OCI-LY7 (cell line): ENCODE results near the gene ANKDD1A. TPM values are rescaled to one million over a fixed set of nuclear protein-coding genes. Genes with fewer than 3 reads are reported as not detected.

Experiments used
- BruUV-seq: library from RNA; stranded (reverse); fragments of 400-500 nt; replicated peaks from 2 replicates; lab custom pipeline; 2021; lab: Mats Ljungman, UMichigan
- CTCF ChIA-PET: fragments of 300-600 bp; sonication (Branson Sonifier 250); formaldehyde crosslinking; loops from one replicate; lab custom pipeline; 2022; ENCODE audit warnings: antibody characterized with exemption; ENCODE audit not compliant: unreplicated experiment; lab: Charles Lee
- POLR2A ChIA-PET: fragments of 300-600 bp; sonication (Branson Sonifier 250); formaldehyde crosslinking; loops from one replicate; lab custom pipeline; 2022; ENCODE audit warnings: antibody characterized with exemption; lab: Charles Lee
- DNase-seq: peaks from one replicate; pipeline ENCODE4 v3.0.0-alpha.2; 2015; ENCODE audit warnings: low spot score
- H2AFZ ChIP-seq: fragments of 200-600 bp; sonication (generic), shearing (Covaris generic); 2 replicates; pipeline ENCODE4 v1.6.1; 2014; ENCODE audit warnings: mild to moderate bottlenecking, antibody characterized with exemption, low read length, moderate library complexity
- H3K27ac ChIP-seq: fragments of 200-600 bp; sonication (generic); 2 replicates; pipeline ENCODE4 v1.5.1; 2014; ENCODE audit warnings: mixed run types, low read depth, mild to moderate bottlenecking, moderate library complexity, low read length, inconsistent platforms; ENCODE audit not compliant: poor library complexity, severe bottlenecking
- H3K36me3 ChIP-seq: fragments of 200-600 bp; sonication (generic); 2 replicates; pipeline ENCODE4 v1.6.1; 2014; ENCODE audit warnings: mild to moderate bottlenecking, antibody characterized with exemption, low read length, moderate library complexity, mixed read lengths; ENCODE audit not compliant: insufficient read depth
- H3K4me1 ChIP-seq: fragments of 200-600 bp; sonication (generic); 2 replicates; pipeline ENCODE4 v1.5.1; 2014; ENCODE audit warnings: mild to moderate bottlenecking, low read length; ENCODE audit not compliant: insufficient read depth, poor library complexity, severe bottlenecking
- H3K4me2 ChIP-seq: fragments of 200-600 bp; sonication (generic); 2 replicates; pipeline ENCODE4 v1.6.1; 2014; ENCODE audit warnings: mild to moderate bottlenecking, low read length
- H3K4me3 ChIP-seq: fragments of 200-600 bp; sonication (generic); 2 replicates; pipeline ENCODE4 v1.5.1; 2014; ENCODE audit warnings: mild to moderate bottlenecking, low read depth, low read length; ENCODE audit not compliant: poor library complexity, severe bottlenecking
- H3K79me2 ChIP-seq: fragments of 200-600 bp; sonication (generic); 2 replicates; pipeline ENCODE4 v1.6.1; 2016; ENCODE audit warnings: low read depth, mild to moderate bottlenecking, low read length, moderate library complexity, mixed read lengths; ENCODE audit not compliant: insufficient read depth
- H3K9me2 ChIP-seq: fragments of 200-600 bp; sonication (generic); 2 replicates; pipeline ENCODE4 v1.6.1; 2016; ENCODE audit warnings: mild to moderate bottlenecking, low read length, mixed read lengths; ENCODE audit not compliant: insufficient read depth
- H3K9me3 ChIP-seq: fragments of 200-600 bp; sonication (generic); 2 replicates; pipeline ENCODE4 v1.6.1; 2014; ENCODE audit warnings: mild to moderate bottlenecking, mixed run types, low read length, mixed read lengths
- H4K20me1 ChIP-seq: fragments of 200-600 bp; sonication (generic); 2 replicates; pipeline ENCODE4 v1.6.1; 2014; ENCODE audit warnings: mild to moderate bottlenecking, antibody characterized with exemption, low read length, moderate library complexity, mixed read lengths; ENCODE audit not compliant: insufficient read depth
- EZH2phosphoT487 ChIP-seq: fragments of 200-600 bp; sonication (generic); IDR thresholded peaks from 2 replicates; pipeline ENCODE4 v1.6.1; 2018; ENCODE audit warnings: low read depth, borderline replicate concordance, mild to moderate bottlenecking, mixed run types, antibody characterized with exemption, low read length, moderate library complexity, mixed read lengths
- intact Hi-C: fragments of 100-400 bp; cut with micrococcal nuclease; formaldehyde crosslinking; loops from one replicate; pipeline ENCODE4 v1.10.0; 2022; ENCODE audit not compliant: unreplicated experiment
- total RNA-seq, 2 experiments: library from RNA; depleted of rRNA in 1 of 2; stranded (reverse); fragments of >200 nt in 1 of 2; shearing (Covaris generic) in 1 of 2; gene quantifications; 2 replicates each; pipeline ENCODE4 v1.2.3, GENCODE V29; 2014 to 2022
- TF ChIP-seq, protein P1 (sequence below): fragments of 200-600 bp; sonication (generic); conservative IDR thresholded peaks from 2 replicates; pipeline ENCODE4 v1.5.1; 2014; ENCODE audit warnings: mild to moderate bottlenecking, antibody characterized with exemption, low read length, moderate library complexity, mixed read lengths

ANKDD1A gene
- total RNA-seq, 2 experiments from 2014 or later, result 2.1 to 5.1 TPM

DNA sequence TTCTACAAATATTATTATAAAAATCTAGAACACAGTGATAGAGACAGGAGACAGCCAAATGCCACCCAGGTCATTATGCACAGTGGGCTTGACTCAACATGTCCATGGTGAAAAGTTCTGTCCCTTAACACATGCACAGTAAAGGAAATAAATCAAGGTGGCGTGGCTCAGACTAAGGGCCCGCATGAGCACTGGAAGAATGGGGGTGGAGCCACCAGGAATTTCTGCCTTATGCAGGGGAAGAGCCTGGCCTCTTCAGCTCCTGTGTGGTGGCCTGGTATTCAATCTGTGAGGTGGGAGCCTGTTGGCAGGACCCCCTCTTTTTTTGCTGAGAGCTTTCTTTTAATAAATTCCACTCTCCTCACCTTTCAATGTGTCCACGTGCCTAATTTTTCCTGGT is 95.2 kb downstream of the ANKDD1A start:
- DNase-seq, result no peak
- POLR2A ChIA-PET, result interaction anchor here (1.1 kb wide), 1 partner anchor 20 kb away, joined by 3 read pairs; no protein-coding TSS in a partner anchor

More for the DNA sequence above, 95.2 kb downstream of the ANKDD1A start:
- CTCF ChIA-PET, result no interaction called here
- BruUV-seq, result no TSS peak
- no peak overlapping the region for H3K4me2 ChIP-seq
- no peak for TF ChIP-seq EZH2phosphoT487
- TF ChIP-seq, protein P1, sequence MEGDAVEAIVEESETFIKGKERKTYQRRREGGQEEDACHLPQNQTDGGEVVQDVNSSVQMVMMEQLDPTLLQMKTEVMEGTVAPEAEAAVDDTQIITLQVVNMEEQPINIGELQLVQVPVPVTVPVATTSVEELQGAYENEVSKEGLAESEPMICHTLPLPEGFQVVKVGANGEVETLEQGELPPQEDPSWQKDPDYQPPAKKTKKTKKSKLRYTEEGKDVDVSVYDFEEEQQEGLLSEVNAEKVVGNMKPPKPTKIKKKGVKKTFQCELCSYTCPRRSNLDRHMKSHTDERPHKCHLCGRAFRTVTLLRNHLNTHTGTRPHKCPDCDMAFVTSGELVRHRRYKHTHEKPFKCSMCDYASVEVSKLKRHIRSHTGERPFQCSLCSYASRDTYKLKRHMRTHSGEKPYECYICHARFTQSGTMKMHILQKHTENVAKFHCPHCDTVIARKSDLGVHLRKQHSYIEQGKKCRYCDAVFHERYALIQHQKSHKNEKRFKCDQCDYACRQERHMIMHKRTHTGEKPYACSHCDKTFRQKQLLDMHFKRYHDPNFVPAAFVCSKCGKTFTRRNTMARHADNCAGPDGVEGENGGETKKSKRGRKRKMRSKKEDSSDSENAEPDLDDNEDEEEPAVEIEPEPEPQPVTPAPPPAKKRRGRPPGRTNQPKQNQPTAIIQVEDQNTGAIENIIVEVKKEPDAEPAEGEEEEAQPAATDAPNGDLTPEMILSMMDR, result no peak
- intact Hi-C loops, result no loop called here
- no peaks in the 10 kb centered on the region for H3K9me3 ChIP-seq
- H2AFZ ChIP-seq, result no peak overlapping the region
- H3K36me3 ChIP-seq, result peaks cover 15% of the 10 kb centered on the region
- H3K4me1 ChIP-seq, result no peaks in the 10 kb centered on the region
- no peaks in the 10 kb centered on the region for H3K9me2 ChIP-seq
- H3K27ac ChIP-seq, result no peak overlapping the region
- no peak overlapping the region for H3K4me3 ChIP-seq
- no peaks in the 10 kb centered on the region for H4K20me1 ChIP-seq
- H3K79me2 ChIP-seq, result no peaks in the 10 kb centered on the region

Other genes starting within 250 kb of the ANKDD1A start
- gene RBPMS2, start 136.3 kb upstream of the ANKDD1A start, total RNA-seq (2014; rRNA removed; shearing (Covaris generic)), result not detected in 2 replicates
- not detected in 2 replicates for gene RBPMS2, start 136.3 kb upstream of the ANKDD1A start, total RNA-seq (2022)
- gene PIF1, start 86.3 kb upstream of the ANKDD1A start, total RNA-seq (2014; rRNA removed; shearing (Covaris generic)), result 78.0 and 82.9 TPM in 2 replicates
- 112 and 126 TPM in 2 replicates for gene PIF1, start 86.3 kb upstream of the ANKDD1A start, total RNA-seq (2022)
- gene PLEKHO2, start 70.0 kb upstream of the ANKDD1A start, total RNA-seq (2014; rRNA removed; shearing (Covaris generic)), result 10.1 and 12.0 TPM in 2 replicates
- 21.3 and 24.5 TPM in 2 replicates for gene PLEKHO2, start 70.0 kb upstream of the ANKDD1A start, total RNA-seq (2022)
- 49.6 and 56.4 TPM in 2 replicates for gene SPG21, start 78.0 kb downstream of the ANKDD1A start, total RNA-seq (2014; rRNA removed; shearing (Covaris generic))
- gene SPG21, start 78.0 kb downstream of the ANKDD1A start, total RNA-seq (2022), result 83.9 and 95.4 TPM in 2 replicates
- gene MTFMT, start 117.7 kb downstream of the ANKDD1A start, total RNA-seq (2014; rRNA removed; shearing (Covaris generic)), result 9.1 and 9.7 TPM in 2 replicates
- gene MTFMT, start 117.7 kb downstream of the ANKDD1A start, total RNA-seq (2022), result 19.0 and 19.1 TPM in 2 replicates
- gene SLC51B, start 133.5 kb downstream of the ANKDD1A start, total RNA-seq (2014; rRNA removed; shearing (Covaris generic)), result not detected in 2 replicates
- not detected in 2 replicates for gene SLC51B, start 133.5 kb downstream of the ANKDD1A start, total RNA-seq (2022)
- not detected in 2 replicates for gene RASL12, start 156.1 kb downstream of the ANKDD1A start, total RNA-seq (2014; rRNA removed; shearing (Covaris generic))
- not detected in 2 replicates for gene RASL12, start 156.1 kb downstream of the ANKDD1A start, total RNA-seq (2022)
- gene KBTBD13, start 164.8 kb downstream of the ANKDD1A start, total RNA-seq (2014; rRNA removed; shearing (Covaris generic)), result not detected in 2 replicates
- gene KBTBD13, start 164.8 kb downstream of the ANKDD1A start, total RNA-seq (2022), result not detected in 2 replicates
- 5.7 and 7.4 TPM in 2 replicates for gene UBAP1L, start 203.3 kb downstream of the ANKDD1A start, total RNA-seq (2014; rRNA removed; shearing (Covaris generic))
- gene UBAP1L, start 203.3 kb downstream of the ANKDD1A start, total RNA-seq (2022), result 8.3 and 8.7 TPM in 2 replicates
- gene PDCD7, start 221.9 kb downstream of the ANKDD1A start, total RNA-seq (2014; rRNA removed; shearing (Covaris generic)), result 27.2 and 34.6 TPM in 2 replicates
- gene PDCD7, start 221.9 kb downstream of the ANKDD1A start, total RNA-seq (2022), result 42.6 and 47.3 TPM in 2 replicates